Spleen (tissue), 7 donors: Measurements from ENCODE around the gene DUSP8.

Experiments
- CTCF ChIP-seq, 11 experiments: fragments of 200-600 bp in 7 of 11; fragments of 450-650 bp in 4 of 11; sonication (generic) in 4 of 11; IDR thresholded peaks in 8 of 11; conservative IDR thresholded peaks in 3 of 11; 1 replicate in 7 of 11; 2 replicates in 4 of 11; pipeline versions ENCODE4 v1.4.0 to v1.8.0; 2016 to 2021; ENCODE audit warnings: antibody characterized with exemption in 11 of 11, inconsistent platforms in 4 of 11, mild to moderate bottlenecking in 1 of 11
- POLR2A ChIP-seq, 3 donors: fragments of 450-650 bp; IDR thresholded peaks; one replicate each; pipeline ENCODE4 v1.5.1; 2017; ENCODE audit warnings: antibody characterized with exemption in 3 of 3, mild to moderate bottlenecking in 1 of 3
- POLR2AphosphoS5 ChIP-seq, 3 donors: sonication (generic); formaldehyde crosslinking; IDR thresholded peaks; one replicate each; pipeline ENCODE4 v1.5.1; 2017; ENCODE audit warnings: antibody characterized with exemption in 3 of 3
- donor health status: DM: no; HTN: no; CAD: no; lungs with moderate emphysema.
- donor health status: DM: no; HTN: no; CAD: no.
- donor health status: DM: no; HTN: no; CAD: no.

- TF ChIP-seq CTCF (IDR thresholded peaks at IDR 0.05 in 8 of 11, conservative IDR thresholded peaks at IDR 0.05 in 3 of 11) (no peak), POLR2A (IDR thresholded peaks at IDR 0.05) (no peak), POLR2AphosphoS5 (IDR thresholded peaks at IDR 0.05) (no peak)
Observed at GRCh38 chr11:1536065-1536843, 35.8 kb downstream of the DUSP8 start.
